Kidney (tissue), 14 donors: ENCODE data around the gene SLC2A4RG. TPM values are rescaled to one million over a fixed set of nuclear protein-coding genes. Genes with fewer than 3 reads are reported as not detected.

Source experiments
- DNase-seq, 5 donors: peaks; one replicate each; pipeline ENCODE4 v3.0.0-alpha.2; 2013 to 2020
- FAIRE-seq: peaks from 2 replicates; lab custom pipeline; 2012; peaks lifted over from hg19 to GRCh38; lab: Jason Lieb, UNC
- H3K27ac ChIP-seq, 2 donors: one replicate each; pipeline ENCODE4 v1.7.0; 2013; ENCODE audit warnings: low read depth in 2 of 2, low read length in 2 of 2, inconsistent platforms in 1 of 2
- H3K27me3 ChIP-seq: one replicate; pipeline ENCODE4 v1.7.1; 2013; ENCODE audit warnings: low read length, inconsistent platforms; ENCODE audit not compliant: control insufficient read depth, insufficient read depth
- H3K36me3 ChIP-seq, 3 donors: one replicate each; pipeline versions ENCODE4 v1.7.0 to v1.7.1; 2013; ENCODE audit warnings: low read length in 3 of 3, control low read depth in 1 of 3, inconsistent platforms in 1 of 3; ENCODE audit not compliant: insufficient read depth in 3 of 3, control insufficient read depth in 2 of 3
- H3K4me1 ChIP-seq, 3 donors: one replicate each; pipeline versions ENCODE4 v1.7.0 to v1.7.1; 2013; ENCODE audit warnings: low read length in 3 of 3, inconsistent platforms in 1 of 3, low read depth in 1 of 3; ENCODE audit not compliant: control insufficient read depth in 2 of 3, insufficient read depth in 2 of 3
- H3K4me3 ChIP-seq, 3 donors: one replicate each; pipeline versions ENCODE4 v1.7.0 to v1.8.1; 2013; ENCODE audit warnings: low read length in 3 of 3, control low read depth in 1 of 3, inconsistent platforms in 1 of 3
- H3K9ac ChIP-seq, 3 donors: one replicate each; pipeline versions ENCODE4 v1.7.0 to v1.7.1; 2013; ENCODE audit warnings: low read length in 3 of 3, control low read depth in 1 of 3, inconsistent platforms in 1 of 3
- H3K9me3 ChIP-seq, 3 donors: one replicate each; pipeline versions ENCODE4 v1.7.0 to v1.7.1; 2013; ENCODE audit warnings: low read length in 3 of 3, control low read depth in 1 of 3, inconsistent platforms in 1 of 3; ENCODE audit not compliant: control insufficient read depth in 2 of 3, insufficient read depth in 1 of 3
- CTCF ChIP-seq: IDR thresholded peaks from 3 replicates; pipeline ENCODE4 v1.5.1; 2012; ENCODE audit warnings: mild to moderate bottlenecking, moderate library complexity, borderline replicate concordance; ENCODE audit not compliant: insufficient read depth; ENCODE audit errors: extremely low read depth
- intact Hi-C: fragments of 100-400 bp; cut with DNase I; formaldehyde crosslinking; loops from one replicate; pipeline ENCODE4 v1.11.1; 2022
- polyA plus RNA-seq: library from polyadenylated mRNA; stranded (reverse); fragments of 350-450 nt; fragmentation: Illumina TruSeq; extraction: RNeasy Lipid Tissue Mini Kit (QIAGEN cat#74804); gene quantifications from one replicate; pipeline ENCODE4 v1.2.3, GENCODE V29; 2014; ENCODE audit warnings: low read depth, low replicate concordance; ENCODE audit not compliant: insufficient read depth
- total RNA-seq: library from RNA; stranded (reverse); fragmentation: NEBNext Ultra II Directional; extraction: Animal tissue kit (Norgen Biotek cat#: 25700); gene quantifications from one replicate; pipeline ENCODE4 v1.2.1, GENCODE V29; 2021
- donor health status: control.
- donor health status: control.
- donor health status: control.
- donor health status: control.
- donor health status: control.
- donor health status: DM: yes; HTN: yes; CAD: no.
- donor health status: Normal renal cell carcinoma (clear cell type).

Gene SLC2A4RG
- total and polyA plus RNA-seq, 2 donors from 2014 or later: 154 to 171 TPM

GRCh38 chr20:63690898-63691710 lies 48.5 kb upstream of the SLC2A4RG start:
- H3K27ac ChIP-seq: no peak overlapping the region

GRCh38 chr20:63691711-63692435 lies 47.7 kb upstream of the SLC2A4RG start:
- Histone ChIP-seq H3K36me3 (no peaks in the 10 kb centered on the region), H3K9ac (no peak overlapping the region), H3K9me3 (no peaks in the 10 kb centered on the region), H3K4me1 (peaks cover 0 to 13% (median 0%) of the 10 kb centered on the region in 3 donors), H3K27ac (no peak overlapping the region), H3K27me3 (no peaks in the 10 kb centered on the region), H3K4me3 (no peak overlapping the region)
- peak in 1 of 5 donors; percentile 82 for DNase-seq
- TF ChIP-seq CTCF: no peak
- intact Hi-C loops: no loop called here
- no peak for FAIRE-seq

More at GRCh38 chr20:63690898-63691710, 48.5 kb upstream of the SLC2A4RG start:
- Histone ChIP-seq H3K27me3 (no peaks in the 10 kb centered on the region), H3K9me3 (no peaks in the 10 kb centered on the region), H3K4me3 (no peak overlapping the region), H3K4me1 (peaks cover 0 to 15% (median 5%) of the 10 kb centered on the region in 3 donors), H3K9ac (no peak overlapping the region), H3K36me3 (no peaks in the 10 kb centered on the region)
- intact Hi-C loops: no loop called here
- no peak for FAIRE-seq
- peak in 1 of 5 donors; percentile 78 for DNase-seq
- TF ChIP-seq CTCF: no peak

- Histone ChIP-seq H3K9me3 (no peaks in the 10 kb centered on the region), H3K36me3 (no peaks in the 10 kb centered on the region), H3K27ac (no peak overlapping the region), H3K27me3 (no peaks in the 10 kb centered on the region), H3K9ac (no peak overlapping the region), H3K4me3 (no peak overlapping the region), H3K4me1 (peaks cover 0 to 15% (median 0%) of the 10 kb centered on the region in 3 donors)
- intact Hi-C loops: no loop called here
- no peak for TF ChIP-seq CTCF
- DNase-seq (peak in 2 of 5 donors; percentile 32 to 73), FAIRE-seq (no peak)
These were observed 47.0 kb upstream of the SLC2A4RG start for GRCh38 chr20:63692436-63693082.
